Activated naive CD4-positive, alpha-beta T cell treated with anti-CD3 and anti-CD28 coated beads, Interleukin-2, amount 50 U/mL, for 24 hours (primary cell): Measurements from ENCODE around the gene MRPL55.

Experiments
- H3K27ac Mint-ChIP-seq: one replicate; pipeline ENCODE4 v1.8.0; 2021; ENCODE audit warnings: mild to moderate bottlenecking, mixed read lengths
- H3K27me3 Mint-ChIP-seq: one replicate; pipeline ENCODE4 v1.8.0; 2021; ENCODE audit warnings: mixed read lengths
- H3K36me3 Mint-ChIP-seq: one replicate; pipeline ENCODE4 v1.8.0; 2021; ENCODE audit warnings: mixed read lengths
- H3K4me1 Mint-ChIP-seq: one replicate; pipeline ENCODE4 v1.8.0; 2021; ENCODE audit warnings: mixed read lengths
- H3K4me3 Mint-ChIP-seq: one replicate; pipeline ENCODE4 v1.8.0; 2021; ENCODE audit warnings: mild to moderate bottlenecking, mixed read lengths
- H3K9me3 Mint-ChIP-seq: one replicate; pipeline ENCODE4 v1.8.0; 2021; ENCODE audit warnings: mixed read lengths

MRPL55 gene

GRCh38 chr1:228065543-228066347 is 43.4 kb downstream of the MRPL55 start:
- Mint-ChIP-seq H3K9me3 (no peaks in the 10 kb centered on the region), H3K27me3 (peaks cover 10% of the 10 kb centered on the region), H3K4me3 (no peak overlapping the region), H3K36me3 (no peaks in the 10 kb centered on the region), H3K27ac (no peak overlapping the region), H3K4me1 (peaks cover 5% of the 10 kb centered on the region)

- H3K27ac Mint-ChIP-seq: no peak overlapping the region
- peaks cover 10% of the 10 kb centered on the region for H3K27me3 Mint-ChIP-seq
- no peaks in the 10 kb centered on the region for H3K36me3 Mint-ChIP-seq
- no peaks in the 10 kb centered on the region for H3K9me3 Mint-ChIP-seq
- H3K4me3 Mint-ChIP-seq: no peak overlapping the region
- peaks cover 5% of the 10 kb centered on the region for H3K4me1 Mint-ChIP-seq
These were observed 44.2 kb downstream of the MRPL55 start for GRCh38 chr1:228064741-228065542.

GRCh38 chr1:228064296-228064695 is 44.8 kb downstream of the MRPL55 start:
- H3K9me3 Mint-ChIP-seq: no peaks in the 10 kb centered on the region
- no peaks in the 10 kb centered on the region for H3K36me3 Mint-ChIP-seq
- H3K4me1 Mint-ChIP-seq: peaks cover 5% of the 10 kb centered on the region
- no peak overlapping the region for H3K27ac Mint-ChIP-seq
- peaks cover 10% of the 10 kb centered on the region for H3K27me3 Mint-ChIP-seq
- H3K4me3 Mint-ChIP-seq: no peak overlapping the region

GRCh38 chr1:228063251-228064191 is 45.6 kb downstream of the MRPL55 start:
- peaks cover 5% of the 10 kb centered on the region for H3K4me1 Mint-ChIP-seq
- H3K4me3 Mint-ChIP-seq: no peak overlapping the region
- H3K36me3 Mint-ChIP-seq: no peaks in the 10 kb centered on the region
- H3K9me3 Mint-ChIP-seq: no peaks in the 10 kb centered on the region
- H3K27me3 Mint-ChIP-seq: peaks cover 12% of the 10 kb centered on the region
- no peak overlapping the region for H3K27ac Mint-ChIP-seq

DNA sequence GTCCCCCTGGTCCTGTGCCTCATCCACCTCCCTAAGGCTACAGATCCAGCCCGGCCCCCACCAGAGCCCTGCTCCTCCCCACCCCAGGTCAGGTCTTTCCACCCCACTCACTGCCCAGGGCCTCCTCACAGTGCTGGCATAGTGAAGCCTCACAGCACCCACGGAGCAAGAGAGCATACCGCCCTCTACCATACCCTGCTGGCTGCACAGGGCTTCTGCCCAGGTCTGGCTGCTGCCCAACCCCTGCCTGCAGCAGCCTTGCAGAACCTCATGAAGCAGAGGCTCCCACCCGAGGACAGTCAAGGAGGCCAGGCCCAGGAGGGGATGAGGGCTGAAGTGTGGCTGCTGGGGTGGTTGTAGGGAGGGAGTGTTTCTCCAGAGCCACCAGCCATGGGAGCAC is 46.3 kb downstream of the MRPL55 start:
- Mint-ChIP-seq H3K27me3 (peaks cover 16% of the 10 kb centered on the region), H3K36me3 (no peaks in the 10 kb centered on the region), H3K9me3 (no peaks in the 10 kb centered on the region), H3K27ac (no peak overlapping the region), H3K4me1 (peaks cover 5% of the 10 kb centered on the region), H3K4me3 (no peak overlapping the region)

DNA sequence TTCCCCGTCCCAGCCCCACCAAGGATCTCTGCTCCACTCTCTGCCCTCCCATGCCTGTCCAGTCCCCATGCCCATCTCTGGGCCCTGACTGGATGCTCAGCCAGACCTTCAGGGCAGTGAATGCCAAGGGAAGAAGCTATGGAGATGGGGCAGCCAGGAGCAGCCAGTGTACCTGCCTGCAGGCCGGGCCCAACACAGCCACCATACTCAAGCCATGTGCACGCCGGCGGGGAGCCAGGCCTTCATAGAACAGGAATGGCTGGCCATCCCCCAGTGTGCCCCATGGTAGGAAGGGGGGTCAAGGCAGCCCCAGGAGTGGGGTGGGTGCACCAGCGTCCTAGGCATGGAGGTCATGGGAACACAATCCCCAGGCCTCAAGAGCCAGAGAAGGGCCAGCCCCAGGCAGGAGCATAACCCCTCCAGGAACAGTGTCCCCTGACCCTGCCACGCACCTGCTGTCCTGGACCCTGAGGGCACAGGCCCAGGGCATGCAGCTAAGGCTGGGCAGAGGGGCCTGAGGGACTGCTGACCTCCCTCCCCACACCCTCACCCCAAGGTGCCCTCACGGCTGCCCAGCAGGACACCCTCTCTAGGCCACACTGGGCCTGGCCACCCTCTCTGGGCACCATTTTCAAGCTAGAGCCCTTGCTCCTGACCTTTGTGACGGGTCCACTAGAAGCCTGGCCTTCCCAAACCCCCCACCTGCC is 46.9 kb downstream of the MRPL55 start:
- Mint-ChIP-seq H3K4me1 (peaks cover 5% of the 10 kb centered on the region), H3K9me3 (no peaks in the 10 kb centered on the region), H3K36me3 (no peaks in the 10 kb centered on the region), H3K27ac (no peak overlapping the region), H3K27me3 (peaks cover 17% of the 10 kb centered on the region), H3K4me3 (no peak overlapping the region)

DNA sequence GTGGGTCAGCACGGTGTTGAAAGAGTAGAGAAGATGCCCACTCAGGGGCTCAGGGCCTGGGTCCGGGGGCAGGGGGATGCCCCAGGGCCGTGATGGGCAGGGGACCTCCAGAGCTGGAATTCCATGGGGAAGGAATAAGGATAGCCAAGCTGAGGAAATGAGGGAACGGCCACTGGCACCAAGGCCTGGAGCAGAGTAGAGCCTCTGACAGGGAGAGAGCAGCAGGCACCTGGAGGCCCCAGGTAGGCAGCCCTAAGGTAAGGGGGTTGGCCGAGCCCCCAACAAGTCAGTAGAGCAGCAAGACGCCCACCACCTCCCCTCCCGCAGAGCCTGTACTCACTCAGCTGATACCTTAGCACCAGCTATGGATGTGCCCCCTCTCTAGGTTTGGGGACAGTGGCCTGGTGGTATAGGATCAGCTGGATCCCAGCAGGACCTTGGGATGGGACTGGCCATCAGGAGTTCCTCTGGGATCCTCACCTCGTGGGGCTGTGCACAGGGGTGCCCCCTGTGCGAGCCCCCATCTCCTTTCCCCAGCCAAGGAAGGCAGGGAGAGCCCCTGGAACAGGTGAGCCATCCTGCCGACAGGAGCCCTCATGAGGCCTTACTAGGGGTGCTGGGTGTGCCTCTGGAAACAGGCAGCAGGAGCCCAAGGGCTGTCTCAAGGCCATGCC is 47.6 kb downstream of the MRPL55 start:
- Mint-ChIP-seq H3K4me3 (no peak overlapping the region), H3K27me3 (peaks cover 21% of the 10 kb centered on the region), H3K9me3 (no peaks in the 10 kb centered on the region), H3K4me1 (peaks cover 5% of the 10 kb centered on the region), H3K27ac (no peak overlapping the region), H3K36me3 (no peaks in the 10 kb centered on the region)

- peaks cover 5% of the 10 kb centered on the region for H3K4me1 Mint-ChIP-seq
- no peak overlapping the region for H3K4me3 Mint-ChIP-seq
- no peak overlapping the region for H3K27ac Mint-ChIP-seq
- no peaks in the 10 kb centered on the region for H3K36me3 Mint-ChIP-seq
- no peaks in the 10 kb centered on the region for H3K9me3 Mint-ChIP-seq
- H3K27me3 Mint-ChIP-seq: peaks cover 26% of the 10 kb centered on the region
These were observed 48.5 kb downstream of the MRPL55 start for GRCh38 chr1:228060458-228061190.

GRCh38 chr1:228059634-228060457 is 49.3 kb downstream of the MRPL55 start:
- H3K27me3 Mint-ChIP-seq: peaks cover 24% of the 10 kb centered on the region
- peaks cover 5% of the 10 kb centered on the region for H3K4me1 Mint-ChIP-seq
- no peaks in the 10 kb centered on the region for H3K9me3 Mint-ChIP-seq
- peak overlapping the region; percentile 42 for H3K4me3 Mint-ChIP-seq
- H3K27ac Mint-ChIP-seq: no peak overlapping the region
- no peaks in the 10 kb centered on the region for H3K36me3 Mint-ChIP-seq

- Mint-ChIP-seq H3K4me3 (peak overlapping the region; percentile 42), H3K27me3 (peaks cover 25% of the 10 kb centered on the region), H3K27ac (no peak overlapping the region), H3K36me3 (no peaks in the 10 kb centered on the region), H3K4me1 (peaks cover 5% of the 10 kb centered on the region), H3K9me3 (no peaks in the 10 kb centered on the region)
These were observed 50.0 kb downstream of the MRPL55 start for GRCh38 chr1:228058949-228059633.

GRCh38 chr1:228058172-228058948 is 50.7 kb downstream of the MRPL55 start:
- peaks cover 5% of the 10 kb centered on the region for H3K4me1 Mint-ChIP-seq

More at GRCh38 chr1:228058172-228058948, 50.7 kb downstream of the MRPL55 start:
- H3K27me3 Mint-ChIP-seq: peaks cover 32% of the 10 kb centered on the region
- H3K27ac Mint-ChIP-seq: no peak overlapping the region
- no peaks in the 10 kb centered on the region for H3K36me3 Mint-ChIP-seq
- H3K9me3 Mint-ChIP-seq: peaks cover 4% of the 10 kb centered on the region
- peak overlapping the region; percentile 11 for H3K4me3 Mint-ChIP-seq
